ENCODE data around the gene PPP2R2B.
A peak's percentile ranks its signal among the peaks of the same experiment; 100 is the strongest.

The PPP2R2B gene

GRCh38 chr5:146878476-146879172, at the start of gene PPP2R2B:
Gene PPP2R2B (minus strand): TSS chr5:146878757.
- TF ChIP-seq CTCF (IDR thresholded peaks at IDR 0.05; ENCODE audit: control insufficient read depth, insufficient read depth, low read depth, low read length, missing control alignments) = no peak
- no peak for DNase-seq (ENCODE audit: low read depth)
- H3K4me3 ChIP-seq (ENCODE audit: control insufficient read depth, low read depth, low read length) = peak within 1 kb of the TSS; percentile 81

GRCh38 chr5:146924132-146924531, 45.6 kb upstream of the PPP2R2B start:
- DNase-seq (ENCODE audit: low read depth) = no peak
- no peak overlapping the region for H3K4me3 ChIP-seq (ENCODE audit: control insufficient read depth, low read depth, low read length)
- TF ChIP-seq CTCF (IDR thresholded peaks at IDR 0.05; ENCODE audit: control insufficient read depth, insufficient read depth, low read depth, low read length, missing control alignments) = no peak

- DNase-seq (ENCODE audit: low read depth) = no peak
Observed at GRCh38 chr5:146921225-146921624, 42.7 kb upstream of the PPP2R2B start.

GRCh38 chr5:146920351-146920881, 41.9 kb upstream of the PPP2R2B start:
- DNase-seq (ENCODE audit: low read depth) = no peak
- no peak for TF ChIP-seq CTCF (IDR thresholded peaks at IDR 0.05; ENCODE audit: control insufficient read depth, insufficient read depth, low read depth, low read length, missing control alignments)
- no peak overlapping the region for H3K4me3 ChIP-seq (ENCODE audit: control insufficient read depth, low read depth, low read length)

More at GRCh38 chr5:146921225-146921624, 42.7 kb upstream of the PPP2R2B start:
- H3K4me3 ChIP-seq (ENCODE audit: control insufficient read depth, low read depth, low read length) = no peak overlapping the region
- TF ChIP-seq CTCF (IDR thresholded peaks at IDR 0.05; ENCODE audit: control insufficient read depth, insufficient read depth, low read depth, low read length, missing control alignments) = no peak

GRCh38 chr5:146919304-146919703, 40.7 kb upstream of the PPP2R2B start:
- no peak overlapping the region for H3K4me3 ChIP-seq (ENCODE audit: control insufficient read depth, low read depth, low read length)
- TF ChIP-seq CTCF (IDR thresholded peaks at IDR 0.05; ENCODE audit: control insufficient read depth, insufficient read depth, low read depth, low read length, missing control alignments) = no peak
- DNase-seq (ENCODE audit: low read depth) = no peak

- no peak for DNase-seq (ENCODE audit: low read depth)
- H3K4me3 ChIP-seq (ENCODE audit: control insufficient read depth, low read depth, low read length) = no peak overlapping the region
- no peak for TF ChIP-seq CTCF (IDR thresholded peaks at IDR 0.05; ENCODE audit: control insufficient read depth, insufficient read depth, low read depth, low read length, missing control alignments)
Observed at GRCh38 chr5:146917931-146918330, 39.4 kb upstream of the PPP2R2B start.

All from AG09309 (cell line).